DMS53 (cell line): ENCODE data around the gene SLC22A6.
A peak's percentile ranks its signal among the peaks of the same experiment; 100 is the strongest.

Experiments
- DNase-seq: peaks from one replicate; lab custom pipeline; 2025; lab: John Stamatoyannopoulos, UW

Gene SLC22A6

DNA sequence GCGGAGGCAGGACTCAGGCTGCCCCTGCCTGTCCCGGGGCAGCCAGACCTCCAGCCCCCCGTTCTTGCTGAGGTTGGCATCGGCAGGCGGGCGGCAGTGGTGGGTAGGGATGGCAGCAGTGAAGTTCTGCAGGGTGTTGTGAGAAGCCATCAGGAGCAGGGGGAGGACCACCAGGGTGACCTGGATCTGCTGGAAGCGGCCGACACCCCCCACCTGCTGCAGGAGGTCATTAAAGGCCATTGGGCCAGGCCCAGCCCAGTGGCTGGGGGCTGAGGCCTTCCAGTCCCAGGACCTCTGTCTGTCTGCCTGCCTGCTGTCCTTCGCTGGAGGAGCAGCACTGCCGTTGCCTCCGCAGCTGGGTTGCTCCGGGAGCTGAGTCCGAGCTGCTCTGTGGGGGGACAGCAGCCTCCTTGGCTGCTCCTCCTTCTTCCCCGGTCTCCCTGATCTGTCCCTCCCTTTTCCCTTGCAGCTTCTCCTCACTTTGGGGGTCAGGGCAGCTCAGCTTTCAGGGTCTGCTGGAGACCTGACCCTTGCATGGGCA is at the start of gene SLC22A6:
Gene SLC22A6, minus strand, starts transcription at position 517 of the 541 bp plus-strand sequence. Its CDS starts 277 bp downstream, at position 240.
- DNase-seq: no peak

GRCh38 chr11:63032457-63032856 is 47.7 kb upstream of the SLC22A6 start:
- no peak for DNase-seq

DNA sequence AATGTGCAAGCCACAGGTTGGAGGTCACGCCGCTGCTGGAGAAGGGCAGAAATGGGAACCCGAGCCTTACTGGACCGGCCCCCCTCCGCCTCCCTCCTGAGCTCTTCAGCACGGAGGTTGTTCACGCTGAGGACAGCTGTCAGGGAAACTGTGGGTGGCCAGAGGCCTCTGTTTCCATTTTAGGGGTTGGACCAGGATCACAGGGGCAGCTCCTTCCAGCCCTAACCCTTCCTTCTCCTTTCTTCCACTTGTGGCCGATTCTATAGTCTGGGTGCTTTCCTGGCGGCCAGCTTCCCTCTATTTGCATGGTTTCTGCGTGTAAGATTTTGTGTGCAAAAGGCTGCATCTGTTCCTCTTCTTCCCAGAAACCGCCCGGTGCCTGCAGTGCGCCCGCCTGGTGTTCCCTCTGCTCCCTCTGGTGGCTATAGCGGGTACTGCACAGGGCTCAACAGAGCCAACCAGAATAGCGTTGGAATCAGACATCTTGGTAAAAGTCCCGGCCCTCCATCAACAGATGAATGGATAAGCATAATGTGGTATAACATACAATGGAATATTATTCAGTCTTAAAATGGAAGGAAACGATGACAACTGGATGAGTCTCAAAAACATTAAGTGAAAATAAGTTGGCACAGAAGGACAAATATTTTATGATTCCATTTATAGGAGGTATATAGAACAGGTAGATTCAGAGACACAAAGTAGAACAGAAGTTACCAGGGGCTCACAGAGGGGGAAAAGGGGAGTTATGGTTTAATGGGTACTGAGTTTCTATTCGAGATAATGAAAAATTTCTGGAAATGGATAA is 39.3 kb upstream of the SLC22A6 start:
- peak; percentile 84 for DNase-seq

DNA sequence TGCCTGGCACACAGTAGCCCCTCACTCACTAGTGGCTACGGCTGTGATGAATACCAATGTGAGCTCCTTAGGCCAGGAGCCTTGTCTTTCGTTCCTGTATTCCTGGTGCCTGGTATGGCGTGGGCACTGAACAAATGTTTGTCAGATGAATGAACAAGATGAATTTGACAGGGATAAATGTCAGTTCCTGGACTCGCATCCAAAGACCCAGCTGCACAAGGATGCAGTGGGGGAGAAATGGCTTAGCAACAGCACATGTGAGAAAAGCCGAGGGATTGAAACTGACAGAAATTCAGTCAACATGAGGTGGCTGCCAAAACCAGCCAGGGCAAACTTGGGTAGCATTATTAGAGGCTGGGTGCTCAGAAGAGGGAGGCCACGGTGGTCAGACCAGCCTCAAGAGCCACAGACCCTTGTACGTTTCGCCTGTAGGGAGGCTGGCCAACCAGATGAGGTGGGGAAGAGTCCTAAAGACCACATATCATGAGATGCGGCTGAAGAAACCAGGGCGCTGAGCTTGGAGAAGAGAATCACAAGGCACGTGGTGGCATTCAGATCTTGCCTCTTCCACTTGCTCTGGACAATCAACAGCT is 38.6 kb upstream of the SLC22A6 start:
- DNase-seq: no peak

DNA sequence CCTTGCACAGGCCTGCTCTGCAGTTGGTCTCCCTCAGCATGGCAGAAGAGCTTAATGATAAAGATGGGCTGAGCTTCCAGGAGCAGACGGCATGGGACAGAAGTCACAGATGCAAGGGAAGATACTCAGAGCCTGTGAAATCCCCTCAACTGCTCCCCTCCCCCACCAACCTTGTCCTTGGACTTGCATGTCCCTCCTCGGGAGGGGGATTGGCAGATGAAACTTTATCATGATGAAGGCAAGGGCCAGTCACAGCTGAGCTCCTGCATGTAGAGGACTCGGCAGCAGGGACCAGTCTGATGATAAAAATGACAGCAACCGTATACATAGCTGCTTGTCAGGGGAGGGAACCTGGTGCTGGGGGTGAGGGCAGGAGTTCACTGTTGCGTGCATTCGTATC is 37.7 kb upstream of the SLC22A6 start:
- no peak for DNase-seq

DNA sequence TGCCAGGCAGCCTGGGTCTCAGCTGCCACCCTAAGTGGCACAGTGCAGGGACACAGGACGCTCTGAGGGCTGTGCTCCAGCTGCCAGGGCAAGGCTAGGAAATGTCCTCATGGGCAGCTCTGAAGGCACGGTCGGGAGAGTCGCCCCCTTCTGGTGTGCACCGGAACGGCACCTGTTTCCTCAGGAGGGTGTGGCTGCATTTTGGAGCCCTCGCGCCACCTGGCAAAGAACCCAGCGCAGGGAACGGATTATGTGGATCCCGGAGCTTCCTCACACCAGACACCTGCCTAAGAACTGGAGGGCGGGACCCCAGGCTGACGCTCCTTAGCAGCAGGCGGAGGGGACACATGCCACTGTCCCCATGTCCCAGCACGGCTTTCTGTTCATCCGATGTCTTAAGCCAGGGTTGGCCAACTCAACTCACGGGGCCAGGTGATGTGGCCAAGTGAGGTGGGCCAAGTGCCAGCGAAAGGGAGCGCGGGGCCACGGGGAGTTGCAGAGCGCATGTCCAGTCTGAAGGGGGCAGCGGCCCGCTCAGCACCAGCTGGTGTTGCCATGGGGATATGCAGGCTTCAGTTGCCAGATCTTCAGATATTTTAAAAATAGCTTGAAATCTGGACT is 36.0 kb upstream of the SLC22A6 start:
- DNase-seq: peak; percentile 19

DNA sequence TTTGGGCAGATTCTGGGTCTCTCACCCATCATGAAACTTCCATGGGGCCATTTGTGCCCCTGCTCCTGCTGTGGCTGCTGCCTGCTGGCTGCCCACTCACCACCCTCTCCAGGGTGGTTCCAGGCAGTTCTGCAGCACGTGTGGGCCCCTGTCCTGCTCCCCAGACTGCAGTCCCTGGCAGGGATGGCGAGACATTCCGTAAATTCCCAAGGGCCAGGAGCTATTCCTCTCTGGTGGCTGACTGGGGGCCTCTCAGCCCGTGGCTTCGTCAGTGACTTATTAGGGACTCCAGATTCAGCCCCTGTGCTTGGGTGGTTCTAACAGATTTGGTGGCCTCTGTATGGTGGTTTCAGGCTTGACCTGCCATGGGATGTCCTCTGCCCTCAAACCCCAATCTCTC is 34.7 kb upstream of the SLC22A6 start:
- DNase-seq: no peak

- DNase-seq: no peak
Observed at GRCh38 chr11:63017306-63017974, 32.7 kb upstream of the SLC22A6 start.

DNA sequence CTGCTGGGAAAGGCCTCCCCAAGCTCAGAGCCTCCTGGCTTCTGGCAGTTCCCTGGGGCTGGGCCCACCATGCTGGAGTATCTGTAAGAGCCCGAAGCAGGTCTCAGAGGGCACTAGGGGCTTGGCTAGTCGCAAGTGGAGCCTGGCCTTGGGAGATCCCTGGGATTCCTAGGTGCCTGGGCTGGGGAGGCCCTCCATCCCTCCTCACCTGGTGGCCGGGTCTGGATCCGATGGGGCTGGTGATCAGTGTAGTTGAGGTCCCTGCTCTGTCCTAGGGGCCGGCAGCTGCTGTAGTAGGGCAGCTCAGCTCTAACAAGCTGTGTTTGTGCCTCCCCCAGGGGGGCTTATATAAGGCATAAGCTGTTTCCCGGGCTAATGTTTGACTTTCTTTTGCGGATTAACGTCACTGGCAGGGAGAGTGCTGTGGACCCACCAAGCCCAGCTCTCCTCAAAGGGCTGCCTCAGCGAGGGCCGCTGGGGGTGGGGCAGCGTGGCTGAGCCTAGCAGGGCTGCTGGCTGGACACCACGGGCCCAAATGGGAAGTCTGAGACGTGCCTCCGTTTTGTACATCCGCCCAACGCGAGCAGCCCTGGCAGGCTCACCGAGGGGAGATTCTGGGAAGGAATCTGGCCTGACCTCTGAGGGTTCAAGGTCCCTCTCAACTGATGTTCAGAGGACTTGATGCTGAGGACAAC is 30.9 kb upstream of the SLC22A6 start, which contains the start of gene SLC22A8:
Gene SLC22A8, minus strand, starts transcription at position 321 of the 695 bp plus-strand sequence. CDS start 883 bp downstream, outside the sequence.
- no peak for DNase-seq

GRCh38 chr11:63014408-63015055 is 29.8 kb upstream of the SLC22A6 start:
- no peak for DNase-seq

GRCh38 chr11:63012839-63013238 is 28.1 kb upstream of the SLC22A6 start:
- no peak for DNase-seq

GRCh38 chr11:63012430-63012829 is 27.7 kb upstream of the SLC22A6 start:
- no peak for DNase-seq

DNA sequence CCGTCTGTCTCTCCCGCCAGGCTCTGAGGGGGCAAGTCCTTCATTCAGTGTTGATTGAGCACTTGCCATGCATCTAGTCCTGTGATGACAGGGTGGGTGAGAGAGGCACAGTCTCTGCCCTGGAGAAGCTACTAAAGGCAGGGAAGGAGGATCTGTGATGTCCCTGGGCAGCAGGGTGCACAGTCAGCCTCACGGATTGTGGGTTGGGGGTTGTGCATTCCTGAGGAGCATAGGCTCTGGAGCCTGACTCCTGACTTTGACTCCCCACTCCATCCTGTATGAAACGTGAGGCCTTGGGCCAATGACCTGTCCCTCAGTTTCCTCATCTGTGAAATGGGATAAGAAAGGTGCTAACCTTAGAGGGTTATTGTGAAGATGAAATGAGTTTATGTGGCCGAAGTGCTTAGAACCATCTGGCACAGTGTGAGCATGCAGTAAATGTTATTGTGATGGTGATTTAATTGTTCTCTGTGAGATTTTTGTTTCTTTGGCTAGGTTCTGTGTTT is 26.2 kb upstream of the SLC22A6 start:
- DNase-seq: no peak

- no peak for DNase-seq
Observed at GRCh38 chr11:63007920-63008319, 23.2 kb upstream of the SLC22A6 start.

GRCh38 chr11:63001456-63001855 is 16.7 kb upstream of the SLC22A6 start:
- DNase-seq: no peak

DNA sequence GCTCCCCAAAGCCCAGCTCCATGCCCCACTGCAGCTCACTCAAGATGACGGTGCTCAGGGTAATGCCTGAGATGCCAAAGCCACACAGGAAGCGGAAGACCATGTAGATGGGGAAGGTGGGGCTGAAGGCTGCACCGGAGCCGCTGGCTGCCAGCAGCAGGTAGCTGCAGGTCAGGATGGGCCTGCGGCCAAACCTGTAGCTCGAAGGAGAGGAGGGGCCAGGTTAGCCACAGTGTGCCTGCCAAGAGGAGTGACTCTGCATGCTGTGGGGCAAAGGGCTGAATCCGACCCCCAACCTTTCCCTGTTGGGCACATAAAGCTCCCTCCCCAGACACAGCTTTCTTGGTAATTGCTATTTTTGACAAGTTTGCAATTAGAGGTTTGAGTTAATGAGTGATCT is 14.9 kb upstream of the SLC22A6 start:
- no peak for DNase-seq

DNA sequence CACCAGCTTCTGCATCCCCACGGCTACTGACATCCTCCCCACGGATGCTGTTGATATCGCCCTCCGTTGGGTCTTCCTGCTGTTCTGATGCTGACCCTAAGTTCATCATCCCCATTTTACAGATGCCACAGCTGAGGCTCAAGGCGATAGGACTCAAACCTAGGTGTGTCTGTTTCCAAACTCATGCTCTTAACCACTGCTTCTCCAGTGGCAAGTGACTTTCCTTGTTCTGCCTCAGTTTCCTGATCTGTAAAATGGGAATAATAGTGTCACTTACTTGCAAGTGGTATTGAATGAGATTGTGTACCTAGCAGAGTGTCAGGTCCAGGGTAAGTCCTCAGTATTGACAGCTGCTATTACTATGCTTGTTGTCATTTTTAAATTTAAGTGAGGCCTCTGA is 14.4 kb upstream of the SLC22A6 start:
- no peak for DNase-seq

GRCh38 chr11:62996271-62996670 is 11.5 kb upstream of the SLC22A6 start:
- DNase-seq: no peak

DNA sequence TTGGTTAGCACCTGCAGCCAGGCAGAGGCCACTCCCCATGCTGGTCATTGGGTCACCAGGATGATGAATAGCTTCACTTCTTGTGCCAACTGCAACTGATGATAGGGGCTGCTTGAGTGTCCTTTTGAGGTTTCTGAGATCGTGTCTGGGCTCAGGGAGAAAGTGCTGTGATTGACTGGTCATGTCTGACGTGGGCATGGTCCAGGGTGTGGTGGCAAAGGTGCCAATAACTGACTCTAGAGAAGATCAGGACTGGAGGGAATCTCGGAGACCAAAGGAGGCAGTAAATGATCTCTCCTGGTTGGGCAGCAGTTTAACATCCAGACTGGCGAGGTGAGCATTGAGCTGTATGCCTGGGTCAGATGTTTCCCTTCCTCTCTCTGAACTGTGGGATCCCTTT is 10.0 kb upstream of the SLC22A6 start:
- DNase-seq: no peak

DNA sequence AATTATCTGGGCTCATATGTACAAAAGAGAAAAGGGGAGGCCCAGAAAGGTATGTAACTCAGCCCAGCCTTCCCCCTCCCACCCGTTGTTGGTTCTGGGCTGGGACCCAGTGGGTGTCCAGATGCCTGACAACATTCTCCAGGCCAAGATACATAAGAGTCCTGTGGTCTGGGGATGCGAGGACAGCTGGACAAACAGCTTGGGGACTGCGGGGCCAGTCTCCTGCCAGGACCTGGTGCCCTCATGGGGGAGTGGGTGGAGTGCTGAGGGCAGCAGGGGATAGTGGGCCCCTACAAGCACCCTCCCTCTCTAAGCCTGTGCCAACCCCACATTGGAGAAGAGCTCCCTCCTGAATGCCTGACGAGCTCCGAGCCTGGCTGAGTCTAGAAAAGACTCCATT is 3.5 kb upstream of the SLC22A6 start:
- no peak for DNase-seq
